Measurements from ENCODE around the gene WFIKKN2.

Gene WFIKKN2

GRCh38 chr17:50834429-50835300, 721 bp upstream of the WFIKKN2 start:
- no peak for DNase-seq (ENCODE audit: low read depth)

- no peak for DNase-seq (ENCODE audit: low read depth)
Observed at GRCh38 chr17:50836826-50837225, 1.4 kb downstream of the WFIKKN2 start.

- no peak for DNase-seq (ENCODE audit: low read depth)
Observed at GRCh38 chr17:50837286-50837979, 2.0 kb downstream of the WFIKKN2 start.

- no peak for DNase-seq (ENCODE audit: low read depth)
Observed at GRCh38 chr17:50837980-50838954, 2.9 kb downstream of the WFIKKN2 start.

- no peak for DNase-seq (ENCODE audit: low read depth)
Observed at GRCh38 chr17:50839591-50840310, 4.4 kb downstream of the WFIKKN2 start.

GRCh38 chr17:50840311-50840851, 5.0 kb downstream of the WFIKKN2 start:
- no peak for DNase-seq (ENCODE audit: low read depth)

GRCh38 chr17:50841277-50841948, 6.0 kb downstream of the WFIKKN2 start:
- no peak for DNase-seq (ENCODE audit: low read depth)

- peak; percentile 49 for DNase-seq (ENCODE audit: low read depth)
Observed at GRCh38 chr17:50841949-50842354, 6.6 kb downstream of the WFIKKN2 start.

- DNase-seq (ENCODE audit: low read depth) = no peak
Observed at GRCh38 chr17:50842506-50843149, 7.2 kb downstream of the WFIKKN2 start.

- no peak for DNase-seq (ENCODE audit: low read depth)
Observed at GRCh38 chr17:50843150-50843905, 7.9 kb downstream of the WFIKKN2 start.

GRCh38 chr17:50844117-50844700, 8.8 kb downstream of the WFIKKN2 start:
- DNase-seq (ENCODE audit: low read depth) = no peak

GRCh38 chr17:50845240-50846147, 10.1 kb downstream of the WFIKKN2 start:
- DNase-seq (ENCODE audit: low read depth) = peak; percentile 26

GRCh38 chr17:50847566-50847965, 12.2 kb downstream of the WFIKKN2 start:
- no peak for DNase-seq (ENCODE audit: low read depth)

- DNase-seq (ENCODE audit: low read depth) = no peak
Observed at GRCh38 chr17:50848039-50848438, 12.7 kb downstream of the WFIKKN2 start.

GRCh38 chr17:50848711-50849110, 13.3 kb downstream of the WFIKKN2 start:
- no peak for DNase-seq (ENCODE audit: low read depth)

- no peak for DNase-seq (ENCODE audit: low read depth)
Observed at GRCh38 chr17:50850640-50851039, 15.3 kb downstream of the WFIKKN2 start.

GRCh38 chr17:50853015-50853615, 17.7 kb downstream of the WFIKKN2 start:
- DNase-seq (ENCODE audit: low read depth) = no peak
